Ecto neural progenitor cell (in vitro differentiated cells): Measurements from ENCODE around the gene OR51E2.
"Not testable (repeated sequence)": the region's sequence is repeated elsewhere in the genome, so short reads cannot be mapped to it uniquely, and the experiment has no call there.

Experiments used
- DNase-seq: peaks from one replicate; pipeline ENCODE4 v3.0.0-alpha.2; 2018; ENCODE audit warnings: low spot score

The OR51E2 gene, protein sequence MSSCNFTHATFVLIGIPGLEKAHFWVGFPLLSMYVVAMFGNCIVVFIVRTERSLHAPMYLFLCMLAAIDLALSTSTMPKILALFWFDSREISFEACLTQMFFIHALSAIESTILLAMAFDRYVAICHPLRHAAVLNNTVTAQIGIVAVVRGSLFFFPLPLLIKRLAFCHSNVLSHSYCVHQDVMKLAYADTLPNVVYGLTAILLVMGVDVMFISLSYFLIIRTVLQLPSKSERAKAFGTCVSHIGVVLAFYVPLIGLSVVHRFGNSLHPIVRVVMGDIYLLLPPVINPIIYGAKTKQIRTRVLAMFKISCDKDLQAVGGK

GRCh38 chr11:4697585-4697984, at the start of gene OR51E2:
Gene OR51E2 (minus strand): TSS chr11:4697853. CDS start chr11:4682711, 15,142 bp downstream.
- DNase-seq, result no peak

DNA sequence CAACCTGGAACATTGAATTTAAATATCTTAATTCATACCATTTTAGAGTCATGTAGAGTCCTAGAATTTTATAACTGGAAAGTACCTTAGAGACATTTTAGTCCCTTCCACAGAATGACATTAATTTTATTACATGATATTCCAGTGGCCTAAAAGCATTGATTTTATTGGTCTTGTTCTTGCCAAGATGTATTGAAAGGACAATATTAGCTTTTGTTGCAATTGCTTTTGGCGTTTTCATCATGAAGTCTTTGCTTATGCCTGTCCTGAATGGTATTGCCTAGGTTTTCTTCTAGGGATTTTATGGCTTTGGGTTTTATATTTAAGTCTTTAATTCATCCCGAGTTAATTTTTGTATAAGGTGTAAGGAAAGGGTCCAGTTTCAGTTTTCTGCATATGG, 43.1 kb upstream of the OR51E2 start:
- no peak for DNase-seq

DNA sequence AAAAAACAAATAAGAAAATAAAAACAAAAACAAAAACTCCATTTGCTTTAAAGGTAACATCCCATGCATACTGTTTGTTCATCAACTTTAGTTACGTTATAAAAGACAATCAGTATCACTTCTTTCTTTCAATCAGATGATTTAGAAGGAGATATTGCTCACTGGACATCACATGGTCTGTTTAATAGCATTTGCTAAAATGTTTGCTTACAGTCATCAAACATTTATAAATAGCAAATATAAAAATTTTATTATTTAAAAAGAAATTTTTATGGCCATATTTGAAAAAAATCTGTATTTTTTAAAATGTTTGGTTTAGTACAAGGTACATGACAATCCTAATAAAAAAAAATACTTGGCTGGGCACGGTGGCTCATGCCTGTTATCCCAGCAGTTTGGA, 29.5 kb upstream of the OR51E2 start:
- no peak for DNase-seq

GRCh38 chr11:4722616-4723534, 25.2 kb upstream of the OR51E2 start:
- DNase-seq, result not testable (repeated sequence)

- no peak for DNase-seq
Observed at GRCh38 chr11:4714300-4714699, 16.6 kb upstream of the OR51E2 start.

DNA sequence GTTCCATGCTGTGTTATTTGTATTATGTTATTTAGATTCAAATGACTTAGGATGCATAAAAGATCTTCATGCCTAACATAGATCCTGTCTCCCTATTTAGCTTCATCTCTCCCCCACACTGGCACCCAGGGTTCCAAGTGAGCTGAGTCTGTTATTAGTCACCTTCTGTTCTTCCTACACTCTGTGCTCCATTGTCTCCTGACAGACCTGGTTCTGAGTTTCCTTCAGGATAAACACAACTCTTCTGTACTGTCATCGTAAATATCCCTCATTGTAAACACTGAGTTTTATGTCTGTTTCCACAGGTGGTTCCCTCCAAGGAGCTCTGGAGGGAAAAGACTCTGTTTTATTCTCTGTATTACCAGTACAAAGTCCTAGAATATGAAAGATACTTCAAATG, 15.6 kb upstream of the OR51E2 start:
- no peak for DNase-seq

GRCh38 chr11:4704790-4705334, 7.2 kb upstream of the OR51E2 start:
- no peak for DNase-seq

GRCh38 chr11:4704054-4704789, 6.6 kb upstream of the OR51E2 start, which contains the start of gene MMP26:
Gene MMP26 (plus strand): TSS chr11:4704784.
- DNase-seq, result no peak

DNA sequence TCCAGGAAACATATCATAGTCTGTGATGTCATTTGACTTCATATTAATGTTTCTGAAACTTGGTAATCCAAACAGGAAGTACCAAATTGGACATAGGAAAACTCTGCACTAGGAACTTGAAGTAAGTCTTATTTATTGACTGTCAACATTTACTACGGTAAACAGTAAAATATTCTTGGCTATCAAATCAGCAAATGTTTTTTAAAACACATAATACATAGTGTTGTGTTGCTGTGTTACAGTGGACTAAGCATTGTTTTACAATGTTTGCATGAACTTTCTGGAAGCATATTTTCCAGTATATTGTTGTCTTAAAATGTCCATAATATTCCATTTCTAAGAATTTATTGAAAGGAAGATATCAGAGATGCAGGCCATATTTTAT, 2.8 kb upstream of the OR51E2 start:
- DNase-seq, result no peak

DNA sequence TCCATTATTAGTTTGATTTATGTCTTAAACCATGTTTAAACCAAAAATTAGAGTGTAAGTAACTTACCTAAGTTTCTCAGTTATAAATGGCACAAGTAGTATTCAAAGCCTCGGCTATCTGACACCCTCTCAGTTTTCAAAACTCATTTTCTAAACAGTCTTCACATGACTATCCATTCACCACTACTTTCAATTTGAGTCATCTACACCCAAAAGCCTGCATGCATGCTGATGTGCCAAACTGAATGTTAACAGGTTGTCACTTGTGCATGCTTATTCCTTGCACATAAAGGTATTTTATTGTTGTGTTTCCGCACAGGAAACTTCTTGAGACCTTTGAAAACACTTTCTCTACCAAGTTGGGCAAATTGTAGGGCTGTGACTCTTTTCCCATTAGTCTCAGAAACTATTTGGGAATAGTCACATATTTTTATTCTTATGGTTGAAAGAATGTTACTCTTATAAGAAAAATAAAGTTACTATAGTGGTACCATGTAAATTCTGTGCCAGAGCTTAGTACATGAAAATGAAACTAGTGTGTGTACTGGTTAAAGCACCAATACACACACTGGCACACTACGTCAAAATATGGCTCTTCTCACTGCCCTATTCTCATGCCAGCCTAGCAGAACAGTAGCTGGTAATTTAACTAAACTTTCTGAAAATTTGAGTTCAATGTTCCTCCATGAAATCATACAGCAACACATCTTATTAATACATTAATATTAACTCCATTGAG, 2.2 kb upstream of the OR51E2 start:
- DNase-seq, result no peak

- DNase-seq, result no peak
Observed at GRCh38 chr11:4695442-4695841, 2.2 kb downstream of the OR51E2 start.

GRCh38 chr11:4684631-4685285, 12.9 kb downstream of the OR51E2 start:
- no peak for DNase-seq

GRCh38 chr11:4682623-4683419, 14.8 kb downstream of the OR51E2 start:
- DNase-seq, result no peak

DNA sequence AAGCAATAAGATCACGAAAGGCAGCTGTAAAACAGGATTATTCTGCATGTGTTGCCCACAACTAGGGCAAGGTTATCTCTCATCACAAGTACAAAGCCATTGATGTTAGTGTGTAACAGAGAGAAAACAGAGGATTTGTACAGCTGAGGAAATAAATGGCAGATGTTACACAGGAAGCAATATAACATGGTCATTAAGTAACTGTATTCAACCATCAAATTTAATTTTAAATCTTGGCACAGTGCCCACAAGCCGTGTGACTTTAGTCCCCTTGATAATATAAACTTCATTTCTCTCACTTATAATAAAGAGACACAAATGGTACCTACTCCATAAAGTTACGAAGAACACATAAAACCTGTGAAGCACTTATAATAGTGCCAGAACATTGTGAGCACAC, 17.3 kb downstream of the OR51E2 start:
- DNase-seq, result no peak

- DNase-seq, result no peak
Observed at GRCh38 chr11:4677948-4678347, 19.7 kb downstream of the OR51E2 start.

DNA sequence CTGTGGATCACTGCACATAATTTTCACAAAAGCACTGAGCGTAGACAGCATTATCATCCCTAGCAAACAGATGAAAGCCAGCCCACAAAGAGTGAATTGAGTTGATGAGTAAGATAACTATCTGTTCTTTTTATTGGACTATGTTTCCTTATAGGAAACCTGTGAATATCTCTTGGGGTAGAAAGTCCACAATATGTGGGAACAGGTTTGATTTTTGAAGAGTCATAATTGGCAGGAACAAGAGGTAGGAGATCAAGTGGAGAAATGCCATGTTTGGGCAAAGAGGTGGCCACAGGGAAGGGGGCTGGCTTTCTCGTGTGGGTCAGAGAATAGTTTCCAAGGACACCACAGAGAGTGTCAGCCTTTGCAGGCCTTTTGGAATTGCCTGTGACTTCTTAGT, 23.9 kb downstream of the OR51E2 start:
- no peak for DNase-seq

DNA sequence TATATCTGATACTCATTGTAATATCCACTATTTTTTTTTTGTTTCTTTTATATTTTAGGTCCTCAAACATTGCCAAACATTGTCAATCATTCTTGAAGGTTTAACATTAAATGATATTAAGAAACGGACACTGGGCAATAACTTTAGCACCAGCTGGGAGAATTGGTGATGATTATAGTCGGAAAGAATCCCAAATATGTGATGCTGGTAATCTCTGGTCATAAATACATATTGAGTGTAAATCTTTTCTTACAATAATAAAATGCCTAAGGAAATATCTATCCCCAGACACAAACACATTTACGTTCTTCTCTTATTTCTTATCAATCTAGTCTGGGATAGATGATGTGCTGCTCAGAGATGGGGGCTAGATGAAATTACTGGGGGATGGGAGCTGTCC, 25.2 kb downstream of the OR51E2 start:
- DNase-seq, result no peak

DNA sequence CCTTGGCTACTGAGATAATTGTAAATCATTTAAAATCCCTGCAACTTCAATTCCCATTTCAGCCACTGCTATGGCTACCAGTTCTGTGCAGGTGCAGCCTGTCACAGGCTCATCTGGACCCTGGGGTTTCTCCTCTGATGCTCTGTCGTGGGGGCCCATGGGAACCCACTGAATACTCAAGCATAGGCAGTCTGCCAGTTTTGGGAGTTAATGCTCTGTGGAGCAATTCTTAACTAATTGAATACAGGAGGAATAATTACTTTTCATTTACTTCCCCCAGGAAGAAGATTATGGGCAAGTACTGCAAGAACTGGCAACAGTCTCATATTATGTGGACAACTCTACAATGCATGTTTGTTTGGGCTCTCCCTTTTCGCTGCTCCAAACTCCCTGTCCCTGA, 25.9 kb downstream of the OR51E2 start:
- no peak for DNase-seq

DNA sequence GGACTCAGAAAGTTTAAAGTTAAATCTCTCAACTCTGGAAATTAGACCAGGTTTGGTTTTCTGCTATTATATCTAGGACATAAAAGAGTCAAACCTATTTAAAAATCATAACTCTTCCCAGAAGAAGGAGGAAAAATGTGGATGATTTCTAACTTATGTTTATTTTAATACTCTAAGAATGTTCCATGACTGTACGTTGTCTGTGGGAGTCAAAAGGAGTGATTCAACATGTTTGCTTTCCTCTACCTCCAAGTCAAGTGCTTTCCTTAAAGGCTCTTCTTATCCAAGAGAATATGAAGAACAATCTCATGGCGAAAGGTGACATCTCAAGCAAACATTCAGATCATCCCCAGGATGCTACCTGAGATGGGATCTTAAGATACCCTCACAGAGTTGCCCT, 32.2 kb downstream of the OR51E2 start:
- DNase-seq, result no peak

DNA sequence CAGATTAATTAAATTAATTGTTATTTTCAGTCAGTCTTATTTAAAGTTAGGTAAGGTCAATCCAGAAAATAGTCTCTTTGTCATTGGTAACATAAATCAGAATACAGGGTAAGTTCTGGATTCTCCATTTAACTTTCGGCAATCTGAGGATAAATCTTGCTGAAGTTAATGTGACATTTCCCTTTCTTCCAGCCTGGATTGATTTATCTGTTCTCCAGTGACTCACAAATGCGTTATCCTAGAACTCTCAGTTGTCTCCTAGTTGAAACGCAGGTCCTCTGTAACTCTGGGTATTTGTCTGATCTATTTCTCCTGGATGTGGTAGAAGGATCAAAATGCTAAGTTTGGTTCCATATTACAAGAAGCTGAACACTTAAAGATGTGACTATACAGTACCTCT, 32.9 kb downstream of the OR51E2 start:
- no peak for DNase-seq
